ENCODE data around the gene MYLIP.
A peak's percentile ranks its signal among the peaks of the same experiment; 100 is the strongest.

MYLIP gene

GRCh38 chr6:16183187-16183664, 54.3 kb downstream of the MYLIP start:
- no peak overlapping the region for H3K9ac ChIP-seq
- H3K79me2 ChIP-seq, result no peaks in the 10 kb centered on the region
- H2AFZ ChIP-seq, result no peak overlapping the region
- H3K36me3 ChIP-seq (ENCODE audit: control insufficient read depth, insufficient read depth, low read length), result no peaks in the 10 kb centered on the region
- H3K4me2 ChIP-seq (ENCODE audit: low read length), result peak overlapping the region; percentile 39
- H3K4me1 ChIP-seq, result peaks cover 2% of the 10 kb centered on the region
- no peak overlapping the region for H3K27ac ChIP-seq
- no peaks in the 10 kb centered on the region for H3K9me3 ChIP-seq (ENCODE audit: control insufficient read depth, low read length)
- TF ChIP-seq, protein P1, sequence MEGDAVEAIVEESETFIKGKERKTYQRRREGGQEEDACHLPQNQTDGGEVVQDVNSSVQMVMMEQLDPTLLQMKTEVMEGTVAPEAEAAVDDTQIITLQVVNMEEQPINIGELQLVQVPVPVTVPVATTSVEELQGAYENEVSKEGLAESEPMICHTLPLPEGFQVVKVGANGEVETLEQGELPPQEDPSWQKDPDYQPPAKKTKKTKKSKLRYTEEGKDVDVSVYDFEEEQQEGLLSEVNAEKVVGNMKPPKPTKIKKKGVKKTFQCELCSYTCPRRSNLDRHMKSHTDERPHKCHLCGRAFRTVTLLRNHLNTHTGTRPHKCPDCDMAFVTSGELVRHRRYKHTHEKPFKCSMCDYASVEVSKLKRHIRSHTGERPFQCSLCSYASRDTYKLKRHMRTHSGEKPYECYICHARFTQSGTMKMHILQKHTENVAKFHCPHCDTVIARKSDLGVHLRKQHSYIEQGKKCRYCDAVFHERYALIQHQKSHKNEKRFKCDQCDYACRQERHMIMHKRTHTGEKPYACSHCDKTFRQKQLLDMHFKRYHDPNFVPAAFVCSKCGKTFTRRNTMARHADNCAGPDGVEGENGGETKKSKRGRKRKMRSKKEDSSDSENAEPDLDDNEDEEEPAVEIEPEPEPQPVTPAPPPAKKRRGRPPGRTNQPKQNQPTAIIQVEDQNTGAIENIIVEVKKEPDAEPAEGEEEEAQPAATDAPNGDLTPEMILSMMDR (IDR thresholded peaks at IDR 0.05), result peak; percentile 73
- no peaks in the 10 kb centered on the region for H3K27me3 ChIP-seq (ENCODE audit: control insufficient read depth, insufficient read depth, low read length)
- H3K4me3 ChIP-seq (ENCODE audit: low read depth, low read length), result no peak overlapping the region

- H3K79me2 ChIP-seq, result no peaks in the 10 kb centered on the region
- H3K4me2 ChIP-seq (ENCODE audit: low read length), result no peak overlapping the region
- H3K4me1 ChIP-seq, result peaks cover 2% of the 10 kb centered on the region
- no peaks in the 10 kb centered on the region for H3K27me3 ChIP-seq (ENCODE audit: control insufficient read depth, insufficient read depth, low read length)
- no peak overlapping the region for H3K9ac ChIP-seq
- no peak overlapping the region for H3K4me3 ChIP-seq (ENCODE audit: low read depth, low read length)
- TF ChIP-seq, protein P1 (IDR thresholded peaks at IDR 0.05), result peak; percentile 51
- no peaks in the 10 kb centered on the region for H3K36me3 ChIP-seq (ENCODE audit: control insufficient read depth, insufficient read depth, low read length)
- no peaks in the 10 kb centered on the region for H3K9me3 ChIP-seq (ENCODE audit: control insufficient read depth, low read length)
- no peak overlapping the region for H2AFZ ChIP-seq
- no peak overlapping the region for H3K27ac ChIP-seq
Measured at GRCh38 chr6:16184129-16184528, 55.2 kb downstream of the MYLIP start.

- H3K27me3 ChIP-seq (ENCODE audit: control insufficient read depth, insufficient read depth, low read length), result no peaks in the 10 kb centered on the region
- no peak overlapping the region for H3K4me2 ChIP-seq (ENCODE audit: low read length)
- no peaks in the 10 kb centered on the region for H3K79me2 ChIP-seq
- H3K27ac ChIP-seq, result no peak overlapping the region
- H3K9ac ChIP-seq, result no peak overlapping the region
- H3K4me1 ChIP-seq, result peaks cover 2% of the 10 kb centered on the region
- no peaks in the 10 kb centered on the region for H3K36me3 ChIP-seq (ENCODE audit: control insufficient read depth, insufficient read depth, low read length)
- H3K9me3 ChIP-seq (ENCODE audit: control insufficient read depth, low read length), result no peaks in the 10 kb centered on the region
- TF ChIP-seq, protein P1 (IDR thresholded peaks at IDR 0.05), result no peak
- H2AFZ ChIP-seq, result no peak overlapping the region
- H3K4me3 ChIP-seq (ENCODE audit: low read depth, low read length), result no peak overlapping the region
Measured at GRCh38 chr6:16184551-16184950, 55.7 kb downstream of the MYLIP start.

GRCh38 chr6:16187176-16187575, 58.3 kb downstream of the MYLIP start:
- Histone ChIP-seq H3K9me3 (ENCODE audit: control insufficient read depth, low read length) (no peaks in the 10 kb centered on the region), H3K4me1 (peaks cover 2% of the 10 kb centered on the region), H3K27me3 (ENCODE audit: control insufficient read depth, insufficient read depth, low read length) (no peaks in the 10 kb centered on the region), H3K4me3 (ENCODE audit: low read depth, low read length) (no peak overlapping the region), H3K9ac (no peak overlapping the region), H2AFZ (no peak overlapping the region), H3K36me3 (ENCODE audit: control insufficient read depth, insufficient read depth, low read length) (no peaks in the 10 kb centered on the region), H3K4me2 (ENCODE audit: low read length) (no peak overlapping the region), H3K27ac (no peak overlapping the region), H3K79me2 (no peaks in the 10 kb centered on the region)
- TF ChIP-seq, protein P1 (IDR thresholded peaks at IDR 0.05), result no peak

DNA sequence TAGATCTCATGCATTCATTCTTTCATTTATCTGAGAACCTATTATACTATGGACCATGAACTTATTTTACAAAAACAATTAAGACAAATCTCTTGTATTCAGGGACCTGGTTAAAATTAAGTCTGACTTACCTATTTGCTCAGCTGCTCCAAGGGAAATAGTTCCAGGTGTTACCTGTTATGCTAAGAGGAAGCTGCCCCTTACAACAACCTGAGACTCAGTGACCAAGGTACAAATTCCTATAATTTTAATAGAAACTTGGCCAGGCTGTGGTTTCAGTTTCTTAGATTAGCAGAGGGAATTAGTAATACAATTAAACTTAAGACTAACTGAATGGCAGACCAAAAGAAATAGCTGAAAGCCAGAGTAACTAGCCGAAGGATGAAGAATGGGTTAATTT, 61.3 kb downstream of the MYLIP start:
- Histone ChIP-seq H3K36me3 (ENCODE audit: control insufficient read depth, insufficient read depth, low read length) (no peaks in the 10 kb centered on the region), H3K27me3 (ENCODE audit: control insufficient read depth, insufficient read depth, low read length) (no peaks in the 10 kb centered on the region), H3K4me1 (no peaks in the 10 kb centered on the region), H3K9me3 (ENCODE audit: control insufficient read depth, low read length) (no peaks in the 10 kb centered on the region), H3K27ac (no peak overlapping the region), H3K9ac (no peak overlapping the region), H2AFZ (no peak overlapping the region), H3K79me2 (no peaks in the 10 kb centered on the region), H3K4me2 (ENCODE audit: low read length) (no peak overlapping the region), H3K4me3 (ENCODE audit: low read depth, low read length) (no peak overlapping the region)
- TF ChIP-seq, protein P1 (IDR thresholded peaks at IDR 0.05), result no peak
